Measurements from ENCODE around the gene OXSM.

- TF ChIP-seq POLR2AphosphoS5 (IDR thresholded peaks at IDR 0.05) (no peak), CTCF (IDR thresholded peaks at IDR 0.05) (no peak)
Observed at GRCh38 chr3:25782636-25782937, 7.3 kb upstream of the OXSM start.

Measured in gastroesophageal sphincter (tissue), 3 donors.